ENCODE measurements around the gene SIX5.

DNA sequence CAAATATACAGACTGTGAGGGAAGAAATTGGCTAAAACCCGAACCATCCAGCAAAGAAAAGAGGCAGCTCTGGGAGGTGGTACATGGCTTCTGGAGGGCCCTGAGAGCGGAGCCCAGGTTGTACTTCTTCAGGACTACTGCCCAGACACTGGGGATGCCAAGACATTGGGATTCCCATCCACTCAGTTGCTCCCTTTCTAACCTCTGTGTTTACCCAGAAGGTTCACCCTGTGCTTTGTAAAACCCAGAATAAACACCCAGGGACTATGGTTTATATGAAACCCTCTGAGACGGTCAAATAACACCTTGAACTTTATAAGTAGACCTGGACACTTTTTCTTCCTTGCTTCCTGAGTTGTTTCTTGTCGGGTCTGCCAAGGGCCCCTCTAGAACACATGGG, 26.1 kb downstream of the SIX5 start:
- TF ChIP-seq YY1 (IDR thresholded peaks at IDR 0.05; ENCODE audit: insufficient read depth, insufficient read length) (no peak), ZNF274 (IDR thresholded peaks at IDR 0.05; ENCODE audit: low read depth, low read length) (no peak), SUZ12 (IDR thresholded peaks at IDR 0.05; ENCODE audit: extremely low read depth, insufficient read depth, insufficient read length) (no peak)
